GM12872 (cell line): ENCODE measurements around the gene AUNIP.

Experiments
- TF ChIP-seq, protein P1 (sequence below): IDR thresholded peaks from 3 replicates; pipeline ENCODE4 v1.5.1; 2011; ENCODE audit warnings: low read depth, mild to moderate bottlenecking, low read length, moderate library complexity; ENCODE audit not compliant: insufficient read depth

AUNIP gene, protein sequence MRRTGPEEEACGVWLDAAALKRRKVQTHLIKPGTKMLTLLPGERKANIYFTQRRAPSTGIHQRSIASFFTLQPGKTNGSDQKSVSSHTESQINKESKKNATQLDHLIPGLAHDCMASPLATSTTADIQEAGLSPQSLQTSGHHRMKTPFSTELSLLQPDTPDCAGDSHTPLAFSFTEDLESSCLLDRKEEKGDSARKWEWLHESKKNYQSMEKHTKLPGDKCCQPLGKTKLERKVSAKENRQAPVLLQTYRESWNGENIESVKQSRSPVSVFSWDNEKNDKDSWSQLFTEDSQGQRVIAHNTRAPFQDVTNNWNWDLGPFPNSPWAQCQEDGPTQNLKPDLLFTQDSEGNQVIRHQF

DNA sequence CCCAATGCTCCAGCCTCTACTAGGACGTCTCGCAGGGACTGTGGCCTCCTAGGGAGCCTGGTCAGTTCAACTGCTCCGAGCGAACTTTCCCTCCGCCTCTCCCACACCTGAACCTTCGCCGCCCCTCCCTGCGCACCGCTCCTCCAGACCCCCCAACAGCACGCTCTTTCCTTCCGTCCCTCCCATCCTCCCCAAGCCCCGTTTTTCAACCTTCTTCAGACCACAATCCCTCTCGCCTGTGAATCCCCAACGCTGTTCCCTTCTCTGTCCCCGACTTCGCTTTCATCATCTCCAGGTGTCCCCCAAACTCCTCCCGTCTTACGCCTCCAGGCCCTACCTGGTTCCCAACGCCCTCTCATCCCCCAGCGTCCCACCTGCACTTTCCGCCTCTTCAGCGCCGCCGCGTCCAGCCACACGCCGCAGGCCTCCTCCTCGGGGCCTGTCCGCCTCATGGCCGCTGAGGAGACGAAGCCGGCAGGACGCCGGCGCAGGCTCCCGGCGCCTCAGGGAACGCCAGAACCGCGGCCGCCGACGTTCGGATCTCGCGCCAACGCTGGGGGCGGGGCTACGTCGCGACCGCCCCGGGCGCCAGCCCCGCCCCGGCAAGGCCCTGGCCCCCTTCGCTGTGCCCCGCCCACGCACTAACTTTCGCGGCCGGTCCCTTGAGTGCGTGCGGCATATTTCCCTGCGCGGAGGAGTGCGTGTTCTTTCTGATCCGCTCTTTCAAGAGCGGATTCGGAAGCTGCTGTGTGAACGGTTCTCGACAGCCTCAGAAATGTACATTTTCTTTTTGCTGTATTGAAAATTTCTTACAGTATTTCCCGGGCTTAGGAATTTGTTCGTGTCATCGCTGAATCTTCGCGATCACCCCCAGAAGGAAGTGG lies at the start of gene AUNIP:
Gene AUNIP, minus strand, starts transcription at position 552 of the 884 bp plus-strand sequence. Its CDS starts 100 bp downstream, at position 452.
- TF ChIP-seq, protein P1, sequence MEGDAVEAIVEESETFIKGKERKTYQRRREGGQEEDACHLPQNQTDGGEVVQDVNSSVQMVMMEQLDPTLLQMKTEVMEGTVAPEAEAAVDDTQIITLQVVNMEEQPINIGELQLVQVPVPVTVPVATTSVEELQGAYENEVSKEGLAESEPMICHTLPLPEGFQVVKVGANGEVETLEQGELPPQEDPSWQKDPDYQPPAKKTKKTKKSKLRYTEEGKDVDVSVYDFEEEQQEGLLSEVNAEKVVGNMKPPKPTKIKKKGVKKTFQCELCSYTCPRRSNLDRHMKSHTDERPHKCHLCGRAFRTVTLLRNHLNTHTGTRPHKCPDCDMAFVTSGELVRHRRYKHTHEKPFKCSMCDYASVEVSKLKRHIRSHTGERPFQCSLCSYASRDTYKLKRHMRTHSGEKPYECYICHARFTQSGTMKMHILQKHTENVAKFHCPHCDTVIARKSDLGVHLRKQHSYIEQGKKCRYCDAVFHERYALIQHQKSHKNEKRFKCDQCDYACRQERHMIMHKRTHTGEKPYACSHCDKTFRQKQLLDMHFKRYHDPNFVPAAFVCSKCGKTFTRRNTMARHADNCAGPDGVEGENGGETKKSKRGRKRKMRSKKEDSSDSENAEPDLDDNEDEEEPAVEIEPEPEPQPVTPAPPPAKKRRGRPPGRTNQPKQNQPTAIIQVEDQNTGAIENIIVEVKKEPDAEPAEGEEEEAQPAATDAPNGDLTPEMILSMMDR: no peak

DNA sequence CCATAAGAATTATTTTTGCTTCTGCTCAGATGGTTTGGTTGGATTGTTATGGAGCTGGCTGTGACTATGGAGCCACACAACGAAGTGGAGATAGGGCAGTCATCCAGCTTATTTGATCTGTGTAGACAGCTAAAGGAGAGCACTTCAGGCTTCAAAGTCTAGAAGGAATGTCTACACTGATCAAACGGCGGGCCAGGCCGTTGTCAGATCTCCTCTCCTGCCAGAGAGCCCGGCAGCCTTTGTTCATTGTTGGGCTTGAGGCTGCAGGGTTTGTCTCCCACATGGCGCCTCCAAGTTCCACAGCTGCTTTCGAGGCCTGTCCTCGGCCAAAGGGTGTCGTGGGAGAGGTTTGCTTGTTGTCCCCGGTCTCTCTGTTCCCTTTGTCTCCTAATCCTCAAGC lies 49.8 kb upstream of the AUNIP start:
- TF ChIP-seq, protein P1: no peak

DNA sequence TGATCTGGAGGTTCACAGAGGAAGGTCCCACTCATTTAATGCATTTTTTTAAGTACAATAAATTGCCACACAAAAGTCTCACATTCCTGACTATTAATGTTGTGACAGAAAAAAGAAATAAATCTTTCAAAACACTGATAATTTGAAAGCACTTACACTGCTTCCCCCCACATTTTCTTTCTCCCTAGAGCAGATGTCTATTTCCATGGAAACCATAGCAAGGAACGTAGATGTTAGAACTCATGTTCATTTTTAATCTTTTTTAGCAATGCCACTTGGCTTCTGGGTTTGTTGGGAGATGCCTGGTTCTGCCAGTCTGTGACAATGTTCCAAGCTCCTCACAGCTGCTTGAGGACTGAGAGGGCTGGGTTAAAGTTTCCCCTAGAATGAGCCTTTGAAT lies 48.9 kb upstream of the AUNIP start:
- TF ChIP-seq, protein P1: no peak

DNA sequence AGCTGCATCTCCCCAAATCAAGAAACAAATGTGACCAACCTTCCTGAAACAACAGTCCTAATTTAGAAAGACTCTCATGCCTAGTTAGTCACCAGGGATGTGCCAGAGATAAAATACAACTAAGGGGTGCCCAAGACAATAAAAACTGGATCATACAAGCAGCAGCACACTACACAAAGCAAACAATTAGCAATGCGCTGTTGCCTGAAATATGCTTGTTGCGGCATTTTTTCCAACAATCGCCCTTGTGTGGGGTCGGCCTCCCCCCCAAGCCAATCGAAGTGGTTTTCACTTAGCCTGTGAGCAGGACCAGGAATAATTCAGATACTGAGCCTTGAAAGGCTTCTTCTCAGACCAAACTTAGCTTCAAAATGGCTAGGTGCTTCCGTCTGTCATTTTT lies 48.3 kb upstream of the AUNIP start:
- TF ChIP-seq, protein P1: no peak

DNA sequence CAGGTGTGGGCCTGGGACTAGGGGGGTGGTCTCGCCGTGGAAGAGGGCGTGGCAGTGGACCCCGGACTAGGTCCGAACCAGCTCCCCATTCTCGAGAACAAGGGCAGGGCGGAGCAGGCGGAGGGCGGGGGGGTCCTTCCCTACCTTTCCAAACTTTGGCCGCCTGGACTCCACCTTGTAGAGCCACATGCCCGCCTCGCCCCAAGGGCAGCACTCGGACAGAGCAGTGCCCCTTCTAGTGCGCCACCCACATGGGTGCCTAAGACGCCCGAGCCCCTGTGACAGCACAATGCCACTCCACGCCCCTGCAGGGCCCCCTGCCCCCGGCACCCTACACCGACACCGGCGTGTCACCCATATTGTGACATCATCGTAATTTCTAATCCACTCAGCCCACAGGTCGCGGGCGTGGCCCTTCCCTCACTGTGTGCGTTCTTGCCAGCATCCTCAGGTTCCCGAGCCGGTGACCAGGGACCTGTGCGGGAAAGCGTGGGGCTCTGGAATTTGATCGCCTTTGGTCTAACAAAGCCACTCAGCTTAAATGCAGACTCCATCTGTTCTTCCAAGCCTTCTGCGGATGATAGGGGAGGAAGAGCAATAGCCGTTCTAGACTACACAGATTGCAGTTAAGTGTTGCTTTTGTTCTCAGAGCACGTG lies 47.5 kb upstream of the AUNIP start:
- TF ChIP-seq, protein P1: no peak

DNA sequence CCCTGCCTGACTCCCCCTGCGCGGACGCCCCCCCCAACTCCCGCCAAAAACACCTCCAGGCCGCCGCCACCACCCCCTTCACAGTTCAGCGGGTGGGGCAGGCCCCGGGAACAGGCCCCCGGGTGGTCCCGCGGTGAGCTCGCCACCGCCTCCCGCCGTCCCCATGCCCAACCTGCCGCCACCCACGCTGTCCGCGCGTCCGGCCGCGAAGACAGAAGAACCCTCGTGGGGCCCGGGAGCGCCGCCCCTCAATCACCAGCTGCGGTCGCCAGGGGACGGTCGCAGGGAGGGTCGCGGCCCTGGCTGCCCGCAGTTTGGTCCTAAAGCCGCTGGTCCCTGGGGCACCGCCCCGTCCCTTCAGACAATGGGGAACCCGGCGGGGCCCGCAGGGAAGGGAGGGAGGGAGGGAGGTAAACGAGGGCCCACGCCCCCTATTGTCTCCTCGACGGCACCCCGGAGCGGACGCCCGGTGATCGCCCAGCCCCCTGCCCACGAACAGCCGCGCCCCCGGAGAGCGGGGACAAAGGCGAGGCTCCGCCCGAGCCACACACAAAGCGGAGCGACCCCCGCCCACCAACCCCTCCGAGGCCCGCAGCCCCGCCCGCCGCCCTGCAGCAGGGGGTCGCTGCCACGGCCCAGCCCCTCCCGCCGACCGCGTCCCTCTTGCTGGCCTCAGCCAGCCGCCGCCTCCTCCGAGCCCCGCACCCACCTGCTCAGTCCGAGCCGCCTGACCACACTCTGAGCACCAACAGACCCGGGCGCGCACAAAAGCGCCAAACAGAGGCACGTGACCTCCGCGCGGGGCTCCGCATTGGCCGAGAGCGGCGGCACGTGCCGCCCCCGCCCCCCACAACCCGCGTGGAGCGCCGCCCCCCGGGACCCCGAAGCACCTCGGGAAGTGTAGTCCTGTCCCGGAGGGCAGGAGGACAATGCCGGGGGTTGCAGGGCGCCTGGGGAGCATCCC lies 46.7 kb upstream of the AUNIP start, which contains the start of gene STMN1:
Gene STMN1, minus strand, starts transcription at position 740 of the 964 bp plus-strand sequence. CDS start 1,743 bp downstream, outside the sequence.
- TF ChIP-seq, protein P1: 0 out of 3 replicates have a peak, but pooled peaks have one; percentile 4
